Kidney (tissue), 14 donors: ENCODE measurements around the gene CHRNA1. TPM values are rescaled to one million over a fixed set of nuclear protein-coding genes. Genes with fewer than 3 reads are reported as not detected.

Experiments used
- DNase-seq, 5 donors: peaks; one replicate each; pipeline ENCODE4 v3.0.0-alpha.2; 2013 to 2020
- FAIRE-seq: peaks from 2 replicates; lab custom pipeline; 2012; peaks lifted over from hg19 to GRCh38; lab: Jason Lieb, UNC
- H3K27ac ChIP-seq, 2 donors: one replicate each; pipeline ENCODE4 v1.7.0; 2013; ENCODE audit warnings: low read depth in 2 of 2, low read length in 2 of 2, inconsistent platforms in 1 of 2
- H3K27me3 ChIP-seq: one replicate; pipeline ENCODE4 v1.7.1; 2013; ENCODE audit warnings: low read length, inconsistent platforms; ENCODE audit not compliant: control insufficient read depth, insufficient read depth
- H3K36me3 ChIP-seq, 3 donors: one replicate each; pipeline versions ENCODE4 v1.7.0 to v1.7.1; 2013; ENCODE audit warnings: low read length in 3 of 3, control low read depth in 1 of 3, inconsistent platforms in 1 of 3; ENCODE audit not compliant: insufficient read depth in 3 of 3, control insufficient read depth in 2 of 3
- H3K4me1 ChIP-seq, 3 donors: one replicate each; pipeline versions ENCODE4 v1.7.0 to v1.7.1; 2013; ENCODE audit warnings: low read length in 3 of 3, inconsistent platforms in 1 of 3, low read depth in 1 of 3; ENCODE audit not compliant: control insufficient read depth in 2 of 3, insufficient read depth in 2 of 3
- H3K4me3 ChIP-seq, 3 donors: one replicate each; pipeline versions ENCODE4 v1.7.0 to v1.8.1; 2013; ENCODE audit warnings: low read length in 3 of 3, control low read depth in 1 of 3, inconsistent platforms in 1 of 3
- H3K9ac ChIP-seq, 3 donors: one replicate each; pipeline versions ENCODE4 v1.7.0 to v1.7.1; 2013; ENCODE audit warnings: low read length in 3 of 3, control low read depth in 1 of 3, inconsistent platforms in 1 of 3
- H3K9me3 ChIP-seq, 3 donors: one replicate each; pipeline versions ENCODE4 v1.7.0 to v1.7.1; 2013; ENCODE audit warnings: low read length in 3 of 3, control low read depth in 1 of 3, inconsistent platforms in 1 of 3; ENCODE audit not compliant: control insufficient read depth in 2 of 3, insufficient read depth in 1 of 3
- CTCF ChIP-seq: IDR thresholded peaks from 3 replicates; pipeline ENCODE4 v1.5.1; 2012; ENCODE audit warnings: mild to moderate bottlenecking, moderate library complexity, borderline replicate concordance; ENCODE audit not compliant: insufficient read depth; ENCODE audit errors: extremely low read depth
- intact Hi-C: fragments of 100-400 bp; cut with DNase I; formaldehyde crosslinking; loops from one replicate; pipeline ENCODE4 v1.11.1; 2022
- polyA plus RNA-seq: library from polyadenylated mRNA; stranded (reverse); fragments of 350-450 nt; fragmentation: Illumina TruSeq; extraction: RNeasy Lipid Tissue Mini Kit (QIAGEN cat#74804); gene quantifications from one replicate; pipeline ENCODE4 v1.2.3, GENCODE V29; 2014; ENCODE audit warnings: low read depth, low replicate concordance; ENCODE audit not compliant: insufficient read depth
- total RNA-seq: library from RNA; stranded (reverse); fragmentation: NEBNext Ultra II Directional; extraction: Animal tissue kit (Norgen Biotek cat#: 25700); gene quantifications from one replicate; pipeline ENCODE4 v1.2.1, GENCODE V29; 2021
- donor health status: control.
- donor health status: control.
- donor health status: control.
- donor health status: control.
- donor health status: control.
- donor health status: DM: yes; HTN: yes; CAD: no.
- donor health status: Normal renal cell carcinoma (clear cell type).

CHRNA1 gene
- total and polyA plus RNA-seq, 2 donors from 2014 or later: not detected

- Histone ChIP-seq H3K4me3 (no peak overlapping the region), H3K27ac (no peak overlapping the region), H3K36me3 (no peaks in the 10 kb centered on the region), H3K27me3 (no peaks in the 10 kb centered on the region), H3K9ac (no peak overlapping the region), H3K9me3 (no peaks in the 10 kb centered on the region), H3K4me1 (peaks cover 0 to 3% (median 0%) of the 10 kb centered on the region in 3 donors)
- no peak for FAIRE-seq
- no peak for TF ChIP-seq CTCF
- DNase-seq: no peak
- intact Hi-C loops: no loop called here
Observed at GRCh38 chr2:174781298-174781697, 17.0 kb upstream of the CHRNA1 start.

- Histone ChIP-seq H3K4me3 (no peak overlapping the region), H3K36me3 (no peaks in the 10 kb centered on the region), H3K9me3 (no peaks in the 10 kb centered on the region), H3K4me1 (peaks cover 0 to 3% (median 0%) of the 10 kb centered on the region in 3 donors), H3K27ac (no peak overlapping the region), H3K9ac (no peak overlapping the region), H3K27me3 (no peaks in the 10 kb centered on the region)
- DNase-seq (no peak), FAIRE-seq (no peak)
- intact Hi-C loops: no loop called here
- TF ChIP-seq CTCF: no peak
Observed at GRCh38 chr2:174780856-174781255, 16.6 kb upstream of the CHRNA1 start.

GRCh38 chr2:174780191-174780840 lies 16.0 kb upstream of the CHRNA1 start:
- H3K9ac ChIP-seq: no peak overlapping the region
- no peaks in the 10 kb centered on the region for H3K9me3 ChIP-seq

More at GRCh38 chr2:174780191-174780840, 16.0 kb upstream of the CHRNA1 start:
- H3K4me1 ChIP-seq: peaks cover 0 to 3% (median 0%) of the 10 kb centered on the region in 3 donors
- no peak overlapping the region for H3K27ac ChIP-seq
- no peak for DNase-seq
- no peak overlapping the region for H3K4me3 ChIP-seq
- H3K36me3 ChIP-seq: no peaks in the 10 kb centered on the region
- no peaks in the 10 kb centered on the region for H3K27me3 ChIP-seq
- TF ChIP-seq CTCF: no peak
- intact Hi-C loops: no loop called here
- FAIRE-seq: no peak
